Duodenal mucosa (tissue), 2 donors: ENCODE results near the gene DIAPH2.

Experiments
- H3K27ac ChIP-seq: one replicate; pipeline ENCODE4 v1.7.0; 2013; ENCODE audit warnings: low read depth, low read length
- H3K27me3 ChIP-seq, 2 donors: one replicate each; pipeline ENCODE4 v1.7.0; 2013; ENCODE audit warnings: low read length in 2 of 2, control low read depth in 1 of 2; ENCODE audit not compliant: insufficient read depth in 2 of 2, control insufficient read depth in 1 of 2
- H3K36me3 ChIP-seq, 2 donors: one replicate each; pipeline ENCODE4 v1.7.0; 2013; ENCODE audit warnings: low read length in 2 of 2, control low read depth in 1 of 2; ENCODE audit not compliant: insufficient read depth in 2 of 2, control insufficient read depth in 1 of 2
- H3K4me1 ChIP-seq, 2 donors: one replicate each; pipeline ENCODE4 v1.7.0; 2013; ENCODE audit warnings: low read length in 2 of 2, control low read depth in 1 of 2; ENCODE audit not compliant: insufficient read depth in 2 of 2, control insufficient read depth in 1 of 2
- H3K4me3 ChIP-seq, 2 donors: one replicate each; pipeline ENCODE4 v1.7.0; 2013; ENCODE audit warnings: low read length in 2 of 2, low read depth in 1 of 2
- H3K9ac ChIP-seq, 2 donors: one replicate each; pipeline ENCODE4 v1.7.0; 2013; ENCODE audit warnings: low read length in 2 of 2, low read depth in 1 of 2
- H3K9me3 ChIP-seq, 2 donors: one replicate each; pipeline ENCODE4 v1.7.0; 2013; ENCODE audit warnings: low read length in 2 of 2, control low read depth in 1 of 2; ENCODE audit not compliant: control insufficient read depth in 1 of 2

The DIAPH2 gene

GRCh38 chrX:97021680-97022079 is 337.0 kb downstream of the DIAPH2 start:
- no peak overlapping the region for H3K27ac ChIP-seq
- H3K36me3 ChIP-seq: no peaks in the 10 kb centered on the region
- H3K4me3 ChIP-seq: no peak overlapping the region
- H3K27me3 ChIP-seq: no peaks in the 10 kb centered on the region
- H3K4me1 ChIP-seq: no peaks in the 10 kb centered on the region
- no peak overlapping the region for H3K9ac ChIP-seq
- no peaks in the 10 kb centered on the region for H3K9me3 ChIP-seq

- H3K4me3 ChIP-seq: no peak overlapping the region
- H3K9ac ChIP-seq: no peak overlapping the region
- H3K27ac ChIP-seq: no peak overlapping the region
- H3K9me3 ChIP-seq: no peaks in the 10 kb centered on the region
- no peaks in the 10 kb centered on the region for H3K27me3 ChIP-seq
- H3K36me3 ChIP-seq: no peaks in the 10 kb centered on the region
- no peaks in the 10 kb centered on the region for H3K4me1 ChIP-seq
These were observed 341.8 kb downstream of the DIAPH2 start for GRCh38 chrX:97026406-97026805.

GRCh38 chrX:97027384-97027922 is 342.8 kb downstream of the DIAPH2 start:
- Histone ChIP-seq H3K27me3 (no peaks in the 10 kb centered on the region), H3K4me3 (no peak overlapping the region), H3K36me3 (no peaks in the 10 kb centered on the region), H3K4me1 (no peaks in the 10 kb centered on the region), H3K9ac (no peak overlapping the region), H3K9me3 (no peaks in the 10 kb centered on the region), H3K27ac (no peak overlapping the region)

- Histone ChIP-seq H3K4me1 (no peaks in the 10 kb centered on the region), H3K9me3 (no peaks in the 10 kb centered on the region), H3K27ac (no peak overlapping the region), H3K9ac (no peak overlapping the region), H3K27me3 (no peaks in the 10 kb centered on the region), H3K36me3 (no peaks in the 10 kb centered on the region), H3K4me3 (no peak overlapping the region)
These were observed 345.8 kb downstream of the DIAPH2 start for GRCh38 chrX:97030463-97030862.

GRCh38 chrX:97030947-97031346 is 346.3 kb downstream of the DIAPH2 start:
- no peak overlapping the region for H3K4me3 ChIP-seq
- no peaks in the 10 kb centered on the region for H3K4me1 ChIP-seq
- no peaks in the 10 kb centered on the region for H3K36me3 ChIP-seq
- no peak overlapping the region for H3K27ac ChIP-seq
- no peak overlapping the region for H3K9ac ChIP-seq
- H3K9me3 ChIP-seq: no peaks in the 10 kb centered on the region
- H3K27me3 ChIP-seq: no peaks in the 10 kb centered on the region

- H3K27ac ChIP-seq: no peak overlapping the region
- no peak overlapping the region for H3K4me3 ChIP-seq
- no peaks in the 10 kb centered on the region for H3K9me3 ChIP-seq
- H3K4me1 ChIP-seq: no peaks in the 10 kb centered on the region
- H3K27me3 ChIP-seq: no peaks in the 10 kb centered on the region
- no peak overlapping the region for H3K9ac ChIP-seq
- no peaks in the 10 kb centered on the region for H3K36me3 ChIP-seq
These were observed 354.9 kb downstream of the DIAPH2 start for GRCh38 chrX:97039363-97040029.

- no peak overlapping the region for H3K4me3 ChIP-seq
- H3K4me1 ChIP-seq: no peaks in the 10 kb centered on the region
- H3K27ac ChIP-seq: no peak overlapping the region
- H3K9ac ChIP-seq: no peak overlapping the region
- H3K9me3 ChIP-seq: no peaks in the 10 kb centered on the region
- H3K36me3 ChIP-seq: no peaks in the 10 kb centered on the region
- H3K27me3 ChIP-seq: no peaks in the 10 kb centered on the region
These were observed 360.8 kb downstream of the DIAPH2 start for GRCh38 chrX:97045470-97045869.

- H3K9ac ChIP-seq: no peak overlapping the region
- H3K27me3 ChIP-seq: no peaks in the 10 kb centered on the region
- H3K4me3 ChIP-seq: no peak overlapping the region
- no peaks in the 10 kb centered on the region for H3K9me3 ChIP-seq
- H3K4me1 ChIP-seq: no peaks in the 10 kb centered on the region
- H3K36me3 ChIP-seq: no peaks in the 10 kb centered on the region
- no peak overlapping the region for H3K27ac ChIP-seq
These were observed 362.2 kb downstream of the DIAPH2 start for GRCh38 chrX:97046867-97047266.

GRCh38 chrX:97050392-97050791 is 365.8 kb downstream of the DIAPH2 start:
- Histone ChIP-seq H3K9ac (no peak overlapping the region), H3K27ac (no peak overlapping the region), H3K27me3 (no peaks in the 10 kb centered on the region), H3K36me3 (no peaks in the 10 kb centered on the region), H3K4me1 (no peaks in the 10 kb centered on the region), H3K9me3 (no peaks in the 10 kb centered on the region), H3K4me3 (no peak overlapping the region)

- no peaks in the 10 kb centered on the region for H3K4me1 ChIP-seq
- no peaks in the 10 kb centered on the region for H3K27me3 ChIP-seq
- no peaks in the 10 kb centered on the region for H3K9me3 ChIP-seq
- H3K9ac ChIP-seq: no peak overlapping the region
- H3K36me3 ChIP-seq: no peaks in the 10 kb centered on the region
- H3K4me3 ChIP-seq: no peak overlapping the region
- H3K27ac ChIP-seq: no peak overlapping the region
These were observed 372.8 kb downstream of the DIAPH2 start for GRCh38 chrX:97057349-97057909.
